SK-N-SH (cell line): ENCODE results near the gene COPE. TPM values are rescaled to one million over a fixed set of nuclear protein-coding genes. Genes with fewer than 3 reads are reported as not detected.

ENCODE experiments used
- CTCF ChIA-PET: fragments of 300-600, 350-600 bp; formaldehyde crosslinking; extraction: SDS; loops from one replicate; lab custom pipeline; 2021; lab: Yijun Ruan, JAX
- POLR2A ChIA-PET: fragments of 350-600 bp; sonication (Branson Sonifier 250); formaldehyde crosslinking; extraction: SDS; loops from one replicate; lab custom pipeline; 2020; ENCODE audit warnings: antibody characterized with exemption, inconsistent platforms; lab: Yijun Ruan, JAX
- DNase-seq: peaks from one replicate; pipeline ENCODE4 v3.0.0; 2012
- H2AFZ ChIP-seq: fragments of 200-600 bp; sonication (generic); 2 replicates; pipeline ENCODE4 v1.8.1; 2016; ENCODE audit warnings: antibody characterized with exemption, mild to moderate bottlenecking, low read depth
- H3F3A ChIP-seq: fragments of 200-600 bp; sonication (generic); replicated peaks from 2 replicates; pipeline ENCODE3; 2016; ENCODE audit warnings: antibody characterized with exemption, mild to moderate bottlenecking; ENCODE audit not compliant: insufficient read depth
- H3K27ac ChIP-seq, 2 experiments: fragments of 200-500 bp in 1 of 2; fragments of 200-600 bp in 1 of 2; sonication (Bioruptor generic) in 1 of 2; sonication (generic), shearing (Covaris generic) in 1 of 2; 2 replicates each; pipeline versions ENCODE4 v1.5.1 to v1.6.1; 2014 to 2016; ENCODE audit warnings: low read depth in 2 of 2, inconsistent platforms in 1 of 2, low read length in 1 of 2, mild to moderate bottlenecking in 1 of 2, mixed read lengths in 1 of 2
- H3K27me3 ChIP-seq: fragments of 200-600 bp; sonication (generic), shearing (Covaris generic); 2 replicates; pipeline ENCODE4 v1.6.1; 2016; ENCODE audit warnings: mixed run types; ENCODE audit not compliant: insufficient read depth
- H3K36me3 ChIP-seq, 2 experiments: fragments of 200-500 bp in 1 of 2; fragments of 200-600 bp in 1 of 2; sonication (Bioruptor generic) in 1 of 2; sonication (generic) in 1 of 2; replicated peaks in 1 of 2; 2 replicates each; pipeline versions ENCODE3 to v1.5.1; 2014 to 2016; ENCODE audit warnings: low read length in 1 of 2, mild to moderate bottlenecking in 1 of 2; ENCODE audit not compliant: insufficient read depth in 2 of 2, control insufficient read depth in 1 of 2
- H3K4me1 ChIP-seq, 2 experiments: fragments of 200-500 bp in 1 of 2; fragments of 200-600 bp in 1 of 2; sonication (Bioruptor generic) in 1 of 2; sonication (generic), shearing (Covaris generic) in 1 of 2; 2 replicates each; pipeline versions ENCODE4 v1.5.1 to v1.6.1; 2014 to 2016; ENCODE audit warnings: low read depth in 1 of 2, low read length in 1 of 2, mixed run types in 1 of 2; ENCODE audit not compliant: insufficient read depth in 2 of 2, control insufficient read depth in 1 of 2
- H3K4me2 ChIP-seq: fragments of 200-600 bp; sonication (generic), shearing (Covaris generic); 2 replicates; pipeline ENCODE4 v1.6.1; 2017; ENCODE audit warnings: mixed run types
- H3K4me3 ChIP-seq, 2 experiments: fragments of 200-500 bp in 1 of 2; fragments of 200-600 bp in 1 of 2; sonication (Bioruptor generic) in 1 of 2; sonication (generic), shearing (Covaris generic) in 1 of 2; 2 replicates each; pipeline versions ENCODE4 v1.5.1 to v1.8.1; 2014 to 2016; ENCODE audit warnings: low read depth in 2 of 2, inconsistent platforms in 1 of 2, low read length in 1 of 2, mild to moderate bottlenecking in 1 of 2, mixed read lengths in 1 of 2, moderate library complexity in 1 of 2
- H3K79me2 ChIP-seq: fragments of 200-600 bp; sonication (generic); 2 replicates; pipeline ENCODE4 v1.8.1; 2017; ENCODE audit warnings: mild to moderate bottlenecking; ENCODE audit not compliant: insufficient read depth
- H3K9ac ChIP-seq: fragments of 200-600 bp; sonication (generic); 2 replicates; pipeline ENCODE4 v1.6.1; 2017; ENCODE audit warnings: mixed run types
- H3K9me2 ChIP-seq: fragments of 200-600 bp; sonication (generic); 2 replicates; pipeline ENCODE4 v1.6.1; 2017; ENCODE audit warnings: mixed run types
- H3K9me3 ChIP-seq: fragments of 200-600 bp; sonication (generic); 2 replicates; pipeline ENCODE4 v1.6.1; 2017; ENCODE audit warnings: mixed run types, mild to moderate bottlenecking, moderate library complexity
- H4K20me1 ChIP-seq: fragments of 200-600 bp; sonication (generic); 2 replicates; pipeline ENCODE4 v1.6.1; 2017; ENCODE audit warnings: mild to moderate bottlenecking, mixed run types; ENCODE audit not compliant: insufficient read depth
- CHD2 ChIP-seq: fragments of 150-350 bp; IDR thresholded peaks from 2 replicates; pipeline ENCODE4 v1.6.1; 2018; ENCODE audit warnings: low read length; ENCODE audit not compliant: partially characterized antibody
- EP300 ChIP-seq, 2 experiments: IDR thresholded peaks; 2 replicates each; pipeline versions ENCODE4 v1.4.0 to v1.6.1; 2012; ENCODE audit warnings: borderline replicate concordance in 1 of 2, low read depth in 1 of 2, low read length in 1 of 2
- FOSL2 ChIP-seq: IDR thresholded peaks from 2 replicates; pipeline ENCODE4 v1.4.0; 2012; ENCODE audit warnings: low read depth, mild to moderate bottlenecking, moderate library complexity, borderline replicate concordance
- FOXJ3 ChIP-seq: sonication (generic); formaldehyde crosslinking; IDR thresholded peaks from 2 replicates; pipeline ENCODE4 v1.5.1; 2020; ENCODE audit warnings: mild to moderate bottlenecking, missing genetic modification reagents
- FOXM1 ChIP-seq: IDR thresholded peaks from 2 replicates; pipeline ENCODE4 v1.4.0; 2012; ENCODE audit warnings: low read depth, mild to moderate bottlenecking
- GABPA ChIP-seq: IDR thresholded peaks from 2 replicates; pipeline ENCODE4 v1.4.0; 2012; ENCODE audit warnings: low read depth, mild to moderate bottlenecking
- GATA2 ChIP-seq: sonication (generic); formaldehyde crosslinking; IDR thresholded peaks from 2 replicates; pipeline ENCODE4 v1.5.0; 2020; ENCODE audit warnings: mild to moderate bottlenecking, missing genetic modification reagents
- JUND ChIP-seq: IDR thresholded peaks from 2 replicates; pipeline ENCODE4 v1.4.0; 2012
- MXI1 ChIP-seq: IDR thresholded peaks from 2 replicates; pipeline ENCODE4 v1.6.1; 2012; ENCODE audit warnings: mild to moderate bottlenecking, low read depth, low read length, improper control_type of control experiment
- NRF1 ChIP-seq: IDR thresholded peaks from 2 replicates; pipeline ENCODE4 v1.6.1; 2012; ENCODE audit warnings: low read depth, mild to moderate bottlenecking, low read length
- PBX3 ChIP-seq: IDR thresholded peaks from 2 replicates; pipeline ENCODE4; 2012
- POLR2AphosphoS5 ChIP-seq: IDR thresholded peaks from 2 replicates; pipeline ENCODE4 v1.6.1; 2012; ENCODE audit warnings: low read depth, low read length
- RAD21 ChIP-seq: IDR thresholded peaks from 2 replicates; pipeline ENCODE4 v1.6.1; 2012; ENCODE audit warnings: mild to moderate bottlenecking, low read length
- RXRA ChIP-seq: IDR thresholded peaks from 2 replicates; pipeline ENCODE4 v1.4.0; 2012; ENCODE audit warnings: low read depth, mild to moderate bottlenecking, borderline replicate concordance
- TAF1 ChIP-seq: IDR thresholded peaks from 2 replicates; pipeline ENCODE4 v1.6.1; 2012; ENCODE audit warnings: low read depth, mild to moderate bottlenecking, low read length, moderate library complexity, borderline replicate concordance
- TEAD4 ChIP-seq: IDR thresholded peaks from 2 replicates; pipeline ENCODE4 v1.4.0; 2012; ENCODE audit warnings: mild to moderate bottlenecking, borderline replicate concordance; ENCODE audit not compliant: insufficient read depth
- USF2 ChIP-seq: fragments of 150-350 bp; IDR thresholded peaks from 2 replicates; pipeline ENCODE4 v1.6.1; 2017; ENCODE audit warnings: antibody characterized with exemption, low read length, low read depth, borderline replicate concordance
- YY1 ChIP-seq: IDR thresholded peaks from 2 replicates; pipeline ENCODE4 v1.4.0; 2012; ENCODE audit warnings: low read depth, mild to moderate bottlenecking
- ZBTB33 ChIP-seq: IDR thresholded peaks from 2 replicates; pipeline ENCODE4 v1.4.0; 2012; ENCODE audit warnings: low read depth, borderline replicate concordance
- WGBS: methylation state at CpG from one replicate; pipeline ENCODE4 v1.1.6; 2017; ENCODE audit warnings: low lambda C conversion rate; 5-methylcytosine and 5-hydroxymethylcytosine counted together
- polyA plus RNA-seq, 3 experiments: library from polyadenylated mRNA; depleted of rRNA; stranded (reverse); fragments of >200 nt; gene quantifications; 2 replicates each; pipeline ENCODE4 v1.2.3, GENCODE V29; 2012

COPE gene
- polyA plus RNA-seq, 1 of the 3 experiments (the other 2 are of a cell fraction) = 450 TPM

GRCh38 chr19:18854982-18855381 is 64.2 kb downstream of the COPE start:
- TF ChIP-seq GATA2 (CRISPR knock-in tag) (no peak), CHD2 (no peak), FOXM1 (no peak), RXRA (no peak), PBX3 (no peak), JUND (no peak), GABPA (no peak), FOXJ3 (CRISPR knock-in tag) (no peak), USF2 (no peak), FOSL2 (no peak), RAD21 (no peak), NRF1 (no peak), EP300 (IDR thresholded peaks at IDR 0.05; ENCODE audit: borderline replicate concordance in 1 of 2, low read depth in 1 of 2, low read length in 1 of 2) (no peak), TEAD4 (no peak), POLR2AphosphoS5 (no peak), MXI1 (no peak), YY1 (no peak), ZBTB33 (no peak), TAF1 (no peak)
- 93% methylated on average over 16 of the region's 33 CpGs for whole genome bisulfite sequencing
- Histone ChIP-seq H3K4me2 (no peak overlapping the region), H3K27ac (no peak overlapping the region; a peak in 1 of 4 replicates), H3K4me1 (peaks cover 0 to 19% of the 10 kb centered on the region in 2 experiments; a peak in 2 of 4 replicates), H3K9me2 (no peaks in the 10 kb centered on the region), H3K79me2 (peaks cover 31% of the 10 kb centered on the region), H3K9ac (no peak overlapping the region), H3K27me3 (no peaks in the 10 kb centered on the region), H2AFZ (no peak overlapping the region), H3K9me3 (no peaks in the 10 kb centered on the region), H3F3A (no peaks in the 10 kb centered on the region), H3K36me3 (peaks cover 40 to 99% of the 10 kb centered on the region in 2 experiments), H4K20me1 (peaks cover 21% of the 10 kb centered on the region), H3K4me3 (no peak overlapping the region)
- ChIA-PET POLR2A (no interaction called here), CTCF (interaction anchor here (1.3 to 16.0 kb wide), 5 partner anchors 8 to 366 kb away, joined by 3 to 201 read pairs (median 20); partner anchors contain the start of gene REX1BD)
- no peak for DNase-seq
